Activated gamma-delta T cell treated with anti-CD3 and anti-CD28 coated beads, Interleukin-2, amount 50 U/mL, for 16 hours (primary cell): ENCODE measurements around the gene NOVA1.

Experiments
- DNase-seq: peaks from one replicate; pipeline ENCODE4 v3.0.0-alpha.2; 2020; ENCODE audit warnings: low read depth

NOVA1 gene

DNA sequence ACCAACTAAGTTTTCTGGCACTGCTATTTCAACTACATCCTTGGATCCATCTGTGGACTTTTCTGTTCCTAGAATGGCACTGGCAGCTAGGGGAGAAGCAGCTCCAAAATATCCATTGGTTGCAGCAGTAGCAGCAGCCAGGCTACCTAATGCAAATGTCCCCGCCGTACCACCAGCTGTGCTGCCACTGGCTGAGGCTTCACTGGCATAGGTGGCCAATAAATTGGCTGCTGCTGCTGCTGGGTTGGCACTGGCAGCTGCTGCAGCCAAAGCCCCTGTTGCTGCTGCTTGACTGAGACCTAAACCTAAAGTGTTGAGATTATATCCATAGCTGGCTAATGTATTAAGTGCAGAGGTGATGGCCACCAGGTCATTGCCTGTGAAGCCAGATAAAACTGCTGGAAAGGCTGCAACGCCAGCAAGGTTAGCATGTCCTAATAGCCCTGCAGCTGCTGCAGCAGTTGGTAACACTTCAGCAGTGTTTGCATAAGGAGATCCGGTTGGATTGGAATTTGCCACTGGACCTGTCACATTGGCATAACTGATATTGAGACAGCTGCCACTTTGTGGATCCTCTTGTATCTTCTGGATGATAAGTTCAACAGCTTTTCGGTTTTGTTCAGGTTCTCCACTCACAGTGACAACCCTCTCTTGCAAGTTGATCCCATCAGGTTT is 149.5 kb downstream of the NOVA1 start:
- DNase-seq = no peak

GRCh38 chr14:26444822-26445221 is 153.0 kb downstream of the NOVA1 start:
- DNase-seq = no peak

- DNase-seq = no peak
These were observed 154.2 kb downstream of the NOVA1 start for GRCh38 chr14:26443654-26444053.

- no peak for DNase-seq
These were observed 168.6 kb downstream of the NOVA1 start for GRCh38 chr14:26429205-26429604.

- DNase-seq = no peak
These were observed 170.7 kb downstream of the NOVA1 start for GRCh38 chr14:26427097-26427496.

DNA sequence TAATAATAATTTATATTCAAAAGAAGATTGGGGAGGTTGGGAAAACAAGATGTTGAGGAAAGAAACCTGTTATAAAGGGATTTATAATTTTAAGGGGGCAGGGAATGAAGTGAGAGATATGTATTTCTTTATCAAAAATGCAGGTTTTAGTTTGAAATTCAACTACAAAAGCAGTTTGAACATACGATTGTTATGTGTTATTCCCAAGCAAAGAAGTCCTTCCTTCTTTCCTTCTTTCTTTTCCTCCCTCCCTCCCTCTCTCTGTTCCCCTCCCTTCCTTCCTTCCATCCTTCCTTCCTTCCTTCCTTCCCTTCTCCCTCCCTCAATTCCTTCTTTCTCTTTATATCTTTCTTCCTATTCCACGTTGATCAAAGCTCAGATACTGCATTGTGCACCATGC is 173.3 kb downstream of the NOVA1 start:
- DNase-seq = no peak

DNA sequence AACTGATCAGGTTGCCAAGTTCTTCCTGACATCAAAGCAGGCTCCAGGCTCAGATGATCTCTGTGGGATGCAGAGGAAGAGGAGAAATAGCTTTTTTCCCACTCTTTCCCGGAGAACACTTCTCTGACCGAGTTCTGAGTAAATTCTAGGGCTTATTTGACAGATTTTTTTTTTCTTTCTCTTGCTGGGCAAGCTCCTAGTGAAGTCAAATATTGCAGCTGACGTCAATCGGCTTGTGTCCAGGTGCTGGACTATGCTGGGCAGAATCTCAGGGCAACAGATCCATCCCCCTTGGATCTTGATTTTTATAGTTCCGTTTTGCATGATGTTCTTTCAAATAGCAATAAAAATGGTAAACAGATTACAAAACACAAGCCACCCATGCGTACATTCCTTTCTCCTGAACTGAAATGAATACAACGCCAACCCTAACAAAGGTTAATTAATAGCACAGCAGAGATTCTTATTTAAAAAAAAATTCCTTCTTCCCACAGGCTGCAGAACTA is 182.2 kb downstream of the NOVA1 start:
- DNase-seq = no peak

- DNase-seq = no peak
These were observed 182.9 kb downstream of the NOVA1 start for GRCh38 chr14:26414926-26415325.

- no peak for DNase-seq
These were observed 183.7 kb downstream of the NOVA1 start for GRCh38 chr14:26414103-26414502.

DNA sequence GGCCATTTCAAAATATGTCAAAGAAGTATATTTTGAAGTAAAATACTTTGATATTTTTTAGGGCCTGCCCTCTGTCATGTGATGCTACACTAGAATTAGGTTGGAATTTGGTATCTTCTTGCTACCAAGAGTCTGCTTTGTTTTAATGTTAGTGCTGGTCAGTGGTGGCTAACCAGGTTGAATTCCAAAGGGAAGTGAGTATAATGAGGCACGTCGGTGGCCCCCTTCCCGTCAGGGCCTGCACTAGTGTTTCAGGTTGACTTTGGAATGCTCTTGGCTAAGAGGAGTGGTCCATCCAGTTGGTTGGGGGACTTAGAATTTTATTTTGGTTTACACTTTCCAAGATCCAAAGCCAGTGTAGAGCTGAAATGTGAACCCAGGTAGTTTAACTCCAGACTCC is 185.4 kb downstream of the NOVA1 start:
- no peak for DNase-seq

DNA sequence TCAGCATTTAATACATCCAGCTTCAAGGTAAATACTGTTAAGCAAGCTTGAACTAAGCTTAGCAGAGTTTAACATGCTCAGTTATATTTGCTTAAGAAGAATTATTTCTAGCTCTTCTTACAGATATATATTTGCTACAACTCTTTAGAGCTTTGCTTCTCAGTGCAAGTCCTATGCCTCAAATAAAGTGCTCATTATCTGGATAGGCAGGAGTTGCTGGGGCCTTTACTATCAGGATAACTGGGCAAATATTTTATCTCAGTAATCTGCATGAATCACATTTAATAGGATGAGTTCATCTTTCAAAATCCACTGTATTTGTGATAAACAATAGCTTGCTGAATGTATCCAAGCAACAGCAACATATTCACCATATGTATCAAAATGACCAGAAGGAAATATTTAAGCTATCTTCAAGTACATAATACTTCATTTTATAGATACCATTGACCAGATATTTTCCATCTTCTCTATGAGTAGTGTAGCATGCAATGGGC is 187.6 kb downstream of the NOVA1 start:
- no peak for DNase-seq

- no peak for DNase-seq
These were observed 192.9 kb downstream of the NOVA1 start for GRCh38 chr14:26404927-26405326.

DNA sequence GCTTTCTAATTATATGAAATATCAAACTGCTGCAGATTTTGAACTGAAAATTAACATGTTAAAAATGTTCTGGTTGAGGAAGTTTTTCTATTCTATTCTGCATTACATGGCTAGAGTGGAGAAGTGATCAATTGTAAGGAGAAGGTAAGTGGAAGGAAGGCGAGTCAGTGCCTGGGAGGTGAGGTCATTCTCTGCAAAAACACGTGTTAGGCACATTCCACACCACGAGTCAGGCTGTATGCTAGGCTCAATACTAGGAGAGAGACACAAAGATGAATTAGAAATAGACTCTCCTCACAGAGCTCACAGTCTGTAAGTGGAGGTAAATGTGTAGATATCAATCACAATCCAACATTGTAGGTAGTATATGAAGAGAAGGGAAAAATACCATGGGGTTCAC is 194.1 kb downstream of the NOVA1 start:
- DNase-seq = no peak

- DNase-seq = no peak
These were observed 195.7 kb downstream of the NOVA1 start for GRCh38 chr14:26402126-26402525.

DNA sequence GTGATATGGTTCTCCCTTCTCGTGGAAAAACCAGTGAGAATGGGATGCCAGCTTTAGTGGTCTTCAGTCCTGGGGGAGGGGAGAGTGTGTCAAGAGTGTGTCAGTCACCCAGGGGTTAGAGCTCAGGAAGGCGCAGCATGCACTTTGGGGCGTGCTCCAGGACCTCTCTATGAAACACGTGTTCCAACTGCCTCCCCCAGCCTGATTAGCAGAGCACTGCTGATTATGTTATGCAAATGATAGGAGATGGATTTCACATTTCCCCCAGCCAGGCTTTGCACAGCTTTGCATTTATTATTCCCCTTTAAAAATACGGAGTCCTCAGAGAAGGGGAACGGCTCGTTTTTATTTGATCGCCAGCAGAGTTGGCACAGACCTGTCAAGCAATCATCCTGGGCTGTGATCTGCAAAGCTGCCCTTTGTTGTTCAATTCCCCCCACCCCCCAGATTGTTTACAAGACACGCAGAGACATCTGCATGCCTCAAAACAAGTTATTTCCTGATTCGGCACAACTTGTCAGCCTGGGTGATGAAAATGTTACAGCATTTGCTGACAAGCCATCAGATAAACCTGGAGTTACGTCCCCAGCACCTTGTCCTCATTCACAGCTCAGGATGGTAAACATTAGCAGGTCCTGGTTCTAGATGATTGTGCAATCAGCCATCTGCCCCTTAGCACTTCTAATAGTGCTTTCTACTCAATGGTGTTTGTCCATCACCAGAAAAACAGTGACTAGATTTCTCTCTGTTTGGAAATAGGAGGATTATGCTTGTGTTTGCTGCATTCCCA is 196.5 kb downstream of the NOVA1 start:
- no peak for DNase-seq

- DNase-seq = no peak
These were observed 197.5 kb downstream of the NOVA1 start for GRCh38 chr14:26400373-26400772.

DNA sequence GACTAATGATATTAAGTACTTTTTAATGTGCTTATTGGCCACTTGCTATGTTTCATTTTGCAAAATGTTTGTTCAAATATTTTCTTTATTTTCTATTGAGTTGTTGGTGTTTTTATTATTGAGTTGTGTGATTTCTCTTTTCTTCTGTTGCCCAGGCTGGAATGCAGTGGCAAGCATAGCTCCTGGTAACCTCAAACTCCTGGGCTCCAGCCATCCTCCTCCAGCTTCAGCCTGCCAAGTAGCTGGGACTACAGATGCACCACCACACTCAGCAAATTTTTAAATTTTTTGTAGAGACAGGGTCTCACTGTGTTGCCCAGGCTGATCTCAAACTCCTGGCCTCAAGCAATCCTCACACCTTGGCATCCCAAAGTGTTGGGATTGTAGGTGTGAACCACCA is 199.2 kb downstream of the NOVA1 start:
- no peak for DNase-seq
